ENCODE data around the gene NGF. TPM values are rescaled to one million over a fixed set of nuclear protein-coding genes. Genes with fewer than 3 reads are reported as not detected.

NGF gene
- total RNA-seq, 5 donors from 2014 or later (not counting 1 experiment from before 2014, with no cell fraction given): not detected

GRCh38 chr1:115274467-115274866, 63.6 kb downstream of the NGF start:
- H3K9me3 Mint-ChIP-seq: peaks cover 0 to 5% (median 3%) of the 10 kb centered on the region in 3 donors
- H3K4me3 ChIP-seq (ENCODE audit: control insufficient read depth in 1 of 2, extremely low read depth in 1 of 2, low read length in 1 of 2): no peak overlapping the region
- CTCF ChIA-PET: no interaction called here
- no peak overlapping the region for H3K27ac Mint-ChIP-seq
- DNase-seq (no peak), ATAC-seq (replicated peaks in 1 of 4) (no peak)
- H3K9me3 ChIP-seq: no peaks in the 10 kb centered on the region
- H3K4me3 Mint-ChIP-seq: no peak overlapping the region
- no peaks in the 10 kb centered on the region for H3K4me1 ChIP-seq (ENCODE audit: control insufficient read depth in 1 of 2, extremely low read depth in 1 of 2, insufficient read depth in 2 of 2, low read length in 2 of 2)
- no peaks in the 10 kb centered on the region for H3K27me3 ChIP-seq (replicated peaks in 1 of 2; ENCODE audit: control insufficient read depth in 2 of 2, extremely low read depth in 1 of 2, insufficient read depth in 2 of 2, low read length in 1 of 2)
- no peak overlapping the region for H3K27ac ChIP-seq (ENCODE audit: low read length)
- no peaks in the 10 kb centered on the region for H3K36me3 Mint-ChIP-seq
- 89% methylated on average over 3 of the region's 4 CpGs for WGBS (ENCODE audit: insufficient coverage)
- no peaks in the 10 kb centered on the region for H3K4me1 Mint-ChIP-seq
- POLR2A ChIA-PET: no interaction called here
- H3K27me3 Mint-ChIP-seq: peaks cover 10 to 20% of the 10 kb centered on the region in 2 donors
- H3K36me3 ChIP-seq (ENCODE audit: control insufficient read depth in 2 of 2, extremely low read depth in 1 of 2, insufficient read depth in 1 of 2, low read length in 1 of 2): no peaks in the 10 kb centered on the region

- DNase-seq: no peak
- Mint-ChIP-seq H3K36me3 (no peaks in the 10 kb centered on the region), H3K9me3 (peaks cover 0 to 5% (median 0%) of the 10 kb centered on the region in 3 donors), H3K27me3 (peaks cover 12% of the 10 kb centered on the region in 2 donors), H3K27ac (no peak overlapping the region), H3K4me3 (no peak overlapping the region), H3K4me1 (no peaks in the 10 kb centered on the region)
- ATAC-seq (replicated peaks in 1 of 4): no peak
- CTCF ChIA-PET: interaction anchor here in 1 of 2 donors (1.0 kb wide), 1 partner anchor 1587 kb away, joined by 3 read pairs; no protein-coding TSS in a partner anchor
- WGBS (ENCODE audit: insufficient coverage): 87% methylated on average over 4 of the region's 10 CpGs
- Histone ChIP-seq H3K9me3 (no peaks in the 10 kb centered on the region), H3K27me3 (replicated peaks in 1 of 2; ENCODE audit: control insufficient read depth in 2 of 2, extremely low read depth in 1 of 2, insufficient read depth in 2 of 2, low read length in 1 of 2) (peaks cover 0 to 6% of the 10 kb centered on the region in 2 experiments), H3K27ac (ENCODE audit: low read length) (no peak overlapping the region), H3K4me1 (ENCODE audit: control insufficient read depth in 1 of 2, extremely low read depth in 1 of 2, insufficient read depth in 2 of 2, low read length in 2 of 2) (no peaks in the 10 kb centered on the region), H3K36me3 (ENCODE audit: control insufficient read depth in 2 of 2, extremely low read depth in 1 of 2, insufficient read depth in 1 of 2, low read length in 1 of 2) (no peaks in the 10 kb centered on the region), H3K4me3 (ENCODE audit: control insufficient read depth in 1 of 2, extremely low read depth in 1 of 2, low read length in 1 of 2) (no peak overlapping the region)
- POLR2A ChIA-PET: no interaction called here
Measured at GRCh38 chr1:115266729-115267421, 71.2 kb downstream of the NGF start.

GRCh38 chr1:115265099-115265498, 73.0 kb downstream of the NGF start:
- ChIA-PET POLR2A (no interaction called here), CTCF (no interaction called here)
- no peaks in the 10 kb centered on the region for H3K4me1 ChIP-seq (ENCODE audit: control insufficient read depth in 1 of 2, extremely low read depth in 1 of 2, insufficient read depth in 2 of 2, low read length in 2 of 2)
- peaks cover 0 to 5% (median 0%) of the 10 kb centered on the region in 3 donors for H3K9me3 Mint-ChIP-seq
- peaks cover 0 to 6% of the 10 kb centered on the region in 2 experiments for H3K27me3 ChIP-seq (replicated peaks in 1 of 2; ENCODE audit: control insufficient read depth in 2 of 2, extremely low read depth in 1 of 2, insufficient read depth in 2 of 2, low read length in 1 of 2)
- ATAC-seq (replicated peaks in 1 of 4): no peak
- WGBS (ENCODE audit: insufficient coverage): no CpG with 5 or more reads among the region's 1 CpG
- no peak overlapping the region for H3K4me3 Mint-ChIP-seq
- H3K4me3 ChIP-seq (ENCODE audit: control insufficient read depth in 1 of 2, extremely low read depth in 1 of 2, low read length in 1 of 2): no peak overlapping the region
- no peaks in the 10 kb centered on the region for H3K9me3 ChIP-seq
- no peak for DNase-seq
- no peaks in the 10 kb centered on the region for H3K4me1 Mint-ChIP-seq
- H3K36me3 Mint-ChIP-seq: no peaks in the 10 kb centered on the region
- H3K36me3 ChIP-seq (ENCODE audit: control insufficient read depth in 2 of 2, extremely low read depth in 1 of 2, insufficient read depth in 1 of 2, low read length in 1 of 2): no peaks in the 10 kb centered on the region
- no peak overlapping the region for H3K27ac Mint-ChIP-seq
- peaks cover 12 to 16% of the 10 kb centered on the region in 2 donors for H3K27me3 Mint-ChIP-seq
- no peak overlapping the region for H3K27ac ChIP-seq (ENCODE audit: low read length)

GRCh38 chr1:115262886-115263285, 75.2 kb downstream of the NGF start:
- 60% methylated on average over 1 of the region's 4 CpGs for WGBS (ENCODE audit: insufficient coverage)
- Histone ChIP-seq H3K36me3 (ENCODE audit: control insufficient read depth in 2 of 2, extremely low read depth in 1 of 2, insufficient read depth in 1 of 2, low read length in 1 of 2) (no peaks in the 10 kb centered on the region), H3K4me1 (ENCODE audit: control insufficient read depth in 1 of 2, extremely low read depth in 1 of 2, insufficient read depth in 2 of 2, low read length in 2 of 2) (no peaks in the 10 kb centered on the region), H3K27ac (ENCODE audit: low read length) (no peak overlapping the region), H3K4me3 (ENCODE audit: control insufficient read depth in 1 of 2, extremely low read depth in 1 of 2, low read length in 1 of 2) (no peak overlapping the region), H3K9me3 (no peaks in the 10 kb centered on the region), H3K27me3 (replicated peaks in 1 of 2; ENCODE audit: control insufficient read depth in 2 of 2, extremely low read depth in 1 of 2, insufficient read depth in 2 of 2, low read length in 1 of 2) (peaks cover 0 to 6% of the 10 kb centered on the region in 2 experiments)
- Mint-ChIP-seq H3K4me1 (no peaks in the 10 kb centered on the region), H3K27ac (no peak overlapping the region), H3K9me3 (peaks cover 8 to 16% (median 11%) of the 10 kb centered on the region in 3 donors), H3K27me3 (peaks cover 4 to 9% of the 10 kb centered on the region in 2 donors), H3K4me3 (no peak overlapping the region), H3K36me3 (no peaks in the 10 kb centered on the region)
- ChIA-PET CTCF (no interaction called here), POLR2A (no interaction called here)
- DNase-seq (no peak), ATAC-seq (replicated peaks in 1 of 4) (no peak)

- no peak for ATAC-seq (replicated peaks in 1 of 4)
Measured at GRCh38 chr1:115261496-115261895, 76.6 kb downstream of the NGF start.

GRCh38 chr1:115258302-115258866, 79.7 kb downstream of the NGF start:
- H3K27me3 Mint-ChIP-seq: peaks cover 3 to 6% of the 10 kb centered on the region in 2 donors

More at GRCh38 chr1:115261496-115261895, 76.6 kb downstream of the NGF start:
- Histone ChIP-seq H3K27ac (ENCODE audit: low read length) (no peak overlapping the region), H3K27me3 (replicated peaks in 1 of 2; ENCODE audit: control insufficient read depth in 2 of 2, extremely low read depth in 1 of 2, insufficient read depth in 2 of 2, low read length in 1 of 2) (peaks cover 0 to 3% of the 10 kb centered on the region in 2 experiments), H3K4me1 (ENCODE audit: control insufficient read depth in 1 of 2, extremely low read depth in 1 of 2, insufficient read depth in 2 of 2, low read length in 2 of 2) (no peaks in the 10 kb centered on the region), H3K4me3 (ENCODE audit: control insufficient read depth in 1 of 2, extremely low read depth in 1 of 2, low read length in 1 of 2) (no peak overlapping the region), H3K9me3 (no peaks in the 10 kb centered on the region), H3K36me3 (ENCODE audit: control insufficient read depth in 2 of 2, extremely low read depth in 1 of 2, insufficient read depth in 1 of 2, low read length in 1 of 2) (no peaks in the 10 kb centered on the region)
- WGBS (ENCODE audit: insufficient coverage): no CpG with 5 or more reads among the region's 1 CpG
- no peak overlapping the region for H3K27ac Mint-ChIP-seq
- H3K27me3 Mint-ChIP-seq: peaks cover 4 to 9% of the 10 kb centered on the region in 2 donors
- H3K36me3 Mint-ChIP-seq: no peaks in the 10 kb centered on the region
- H3K4me1 Mint-ChIP-seq: no peaks in the 10 kb centered on the region
- ChIA-PET CTCF (no interaction called here), POLR2A (no interaction called here)
- H3K4me3 Mint-ChIP-seq: no peak overlapping the region
- DNase-seq: no peak
- peaks cover 10 to 17% (median 13%) of the 10 kb centered on the region in 3 donors for H3K9me3 Mint-ChIP-seq

More at GRCh38 chr1:115258302-115258866, 79.7 kb downstream of the NGF start:
- Mint-ChIP-seq H3K9me3 (peaks cover 13 to 17% (median 16%) of the 10 kb centered on the region in 3 donors), H3K4me3 (no peak overlapping the region), H3K27ac (no peak overlapping the region), H3K4me1 (no peaks in the 10 kb centered on the region), H3K36me3 (no peaks in the 10 kb centered on the region)
- CTCF ChIA-PET: no interaction called here
- Histone ChIP-seq H3K27me3 (replicated peaks in 1 of 2; ENCODE audit: control insufficient read depth in 2 of 2, extremely low read depth in 1 of 2, insufficient read depth in 2 of 2, low read length in 1 of 2) (no peaks in the 10 kb centered on the region), H3K4me3 (ENCODE audit: control insufficient read depth in 1 of 2, extremely low read depth in 1 of 2, low read length in 1 of 2) (no peak overlapping the region), H3K36me3 (ENCODE audit: control insufficient read depth in 2 of 2, extremely low read depth in 1 of 2, insufficient read depth in 1 of 2, low read length in 1 of 2) (no peaks in the 10 kb centered on the region), H3K9me3 (no peaks in the 10 kb centered on the region), H3K4me1 (ENCODE audit: control insufficient read depth in 1 of 2, extremely low read depth in 1 of 2, insufficient read depth in 2 of 2, low read length in 2 of 2) (no peaks in the 10 kb centered on the region), H3K27ac (ENCODE audit: low read length) (no peak overlapping the region)
- POLR2A ChIA-PET: no interaction called here
- WGBS (ENCODE audit: insufficient coverage): 0% methylated on average over 1 of the region's 3 CpGs
- no peak for DNase-seq
- no peak for ATAC-seq (replicated peaks in 1 of 4)
